ENCODE data around the gene CLEC1A. TPM values are rescaled to one million over a fixed set of nuclear protein-coding genes. Genes with fewer than 3 reads are reported as not detected.

CLEC1A gene
- total RNA-seq, 1 donor: not detected

DNA sequence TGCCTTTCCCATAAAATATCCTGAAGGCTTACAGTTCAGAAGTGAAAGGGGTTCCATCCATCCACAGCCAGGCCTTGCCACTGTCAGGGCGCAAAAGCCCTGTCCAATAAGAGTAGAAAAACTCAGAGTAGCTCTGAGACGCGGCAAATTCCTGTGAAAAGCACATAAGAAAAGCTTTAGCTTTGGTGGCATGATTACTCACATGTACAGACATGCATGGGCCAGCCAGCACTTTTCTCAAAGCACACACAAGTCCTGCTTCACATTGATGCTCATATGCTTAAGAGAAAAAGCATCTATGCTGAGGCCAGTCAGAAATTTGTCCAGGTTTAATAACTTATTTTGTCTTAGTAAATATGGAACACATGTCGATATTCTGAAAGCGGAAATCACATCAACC is 25.5 kb downstream of the CLEC1A start:
- DNase-seq (ENCODE audit: low read depth): no peak
- TF ChIP-seq, protein P1, sequence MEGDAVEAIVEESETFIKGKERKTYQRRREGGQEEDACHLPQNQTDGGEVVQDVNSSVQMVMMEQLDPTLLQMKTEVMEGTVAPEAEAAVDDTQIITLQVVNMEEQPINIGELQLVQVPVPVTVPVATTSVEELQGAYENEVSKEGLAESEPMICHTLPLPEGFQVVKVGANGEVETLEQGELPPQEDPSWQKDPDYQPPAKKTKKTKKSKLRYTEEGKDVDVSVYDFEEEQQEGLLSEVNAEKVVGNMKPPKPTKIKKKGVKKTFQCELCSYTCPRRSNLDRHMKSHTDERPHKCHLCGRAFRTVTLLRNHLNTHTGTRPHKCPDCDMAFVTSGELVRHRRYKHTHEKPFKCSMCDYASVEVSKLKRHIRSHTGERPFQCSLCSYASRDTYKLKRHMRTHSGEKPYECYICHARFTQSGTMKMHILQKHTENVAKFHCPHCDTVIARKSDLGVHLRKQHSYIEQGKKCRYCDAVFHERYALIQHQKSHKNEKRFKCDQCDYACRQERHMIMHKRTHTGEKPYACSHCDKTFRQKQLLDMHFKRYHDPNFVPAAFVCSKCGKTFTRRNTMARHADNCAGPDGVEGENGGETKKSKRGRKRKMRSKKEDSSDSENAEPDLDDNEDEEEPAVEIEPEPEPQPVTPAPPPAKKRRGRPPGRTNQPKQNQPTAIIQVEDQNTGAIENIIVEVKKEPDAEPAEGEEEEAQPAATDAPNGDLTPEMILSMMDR (IDR thresholded peaks at IDR 0.05; ENCODE audit: insufficient read depth, low read depth, low read length): no peak
- no peak overlapping the region for H3K4me3 ChIP-seq (ENCODE audit: low read depth, low read length)

DNA sequence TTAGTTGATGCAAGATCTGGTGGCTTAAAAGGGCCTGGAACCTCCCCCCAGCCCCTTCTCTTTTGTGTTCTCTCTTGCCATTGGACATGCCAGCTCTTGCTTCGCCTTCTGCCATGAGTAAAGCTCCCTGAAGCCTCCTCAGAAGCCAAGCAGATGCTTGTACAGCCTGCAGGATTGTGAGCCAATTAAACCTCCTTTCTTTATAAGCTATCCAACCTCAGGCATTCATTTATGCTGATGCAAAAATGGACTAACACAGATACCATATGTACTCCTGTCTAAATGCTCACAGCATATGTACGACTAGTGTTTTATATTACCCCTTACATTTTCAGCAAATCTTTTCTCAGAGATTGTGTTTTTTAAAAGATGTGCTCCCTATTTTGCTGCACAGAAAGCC is 26.7 kb downstream of the CLEC1A start:
- no peak overlapping the region for H3K4me3 ChIP-seq (ENCODE audit: low read depth, low read length)
- TF ChIP-seq, protein P1 (IDR thresholded peaks at IDR 0.05; ENCODE audit: insufficient read depth, low read depth, low read length): no peak
- no peak for DNase-seq (ENCODE audit: low read depth)

DNA sequence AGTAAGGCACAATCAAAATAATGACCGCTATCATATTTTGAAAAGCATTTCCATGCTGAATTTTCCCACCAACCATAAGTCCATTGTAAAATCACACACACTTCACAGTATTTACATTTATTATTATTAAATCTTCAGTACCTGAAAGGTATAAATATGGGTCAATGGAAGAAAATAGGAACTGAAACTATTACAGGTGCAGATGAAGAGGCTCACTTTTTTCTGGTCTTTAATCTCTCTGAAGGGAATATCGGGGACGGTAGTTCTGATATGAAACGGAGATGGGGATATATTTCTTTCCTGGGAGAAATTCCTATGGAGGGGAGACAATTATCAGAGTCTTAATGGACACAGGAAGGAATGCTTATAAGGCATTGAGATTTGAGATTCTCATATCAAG is 28.4 kb downstream of the CLEC1A start:
- TF ChIP-seq, protein P1 (IDR thresholded peaks at IDR 0.05; ENCODE audit: insufficient read depth, low read depth, low read length): no peak
- DNase-seq (ENCODE audit: low read depth): no peak
- H3K4me3 ChIP-seq (ENCODE audit: low read depth, low read length): no peak overlapping the region

DNA sequence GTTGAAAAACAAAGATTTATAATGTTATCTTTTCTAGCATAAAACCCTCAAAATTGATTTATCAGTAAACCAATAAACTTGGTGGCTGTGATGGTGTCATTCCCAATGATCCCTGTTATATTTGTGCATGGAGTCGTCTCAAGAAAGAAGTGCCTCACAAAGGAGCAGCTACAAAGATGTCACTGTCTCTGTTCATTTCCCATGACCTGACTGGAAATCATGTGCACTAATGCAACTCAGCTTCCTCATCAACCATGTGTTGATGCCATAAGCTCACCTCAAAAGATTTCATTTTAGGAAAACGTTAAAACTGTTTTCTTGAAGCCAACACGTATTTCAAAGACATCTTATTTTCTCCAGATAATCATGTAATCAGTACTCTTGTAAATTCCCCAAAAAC is 28.8 kb downstream of the CLEC1A start:
- no peak for DNase-seq (ENCODE audit: low read depth)
- no peak overlapping the region for H3K4me3 ChIP-seq (ENCODE audit: low read depth, low read length)
- TF ChIP-seq, protein P1 (IDR thresholded peaks at IDR 0.05; ENCODE audit: insufficient read depth, low read depth, low read length): no peak

DNA sequence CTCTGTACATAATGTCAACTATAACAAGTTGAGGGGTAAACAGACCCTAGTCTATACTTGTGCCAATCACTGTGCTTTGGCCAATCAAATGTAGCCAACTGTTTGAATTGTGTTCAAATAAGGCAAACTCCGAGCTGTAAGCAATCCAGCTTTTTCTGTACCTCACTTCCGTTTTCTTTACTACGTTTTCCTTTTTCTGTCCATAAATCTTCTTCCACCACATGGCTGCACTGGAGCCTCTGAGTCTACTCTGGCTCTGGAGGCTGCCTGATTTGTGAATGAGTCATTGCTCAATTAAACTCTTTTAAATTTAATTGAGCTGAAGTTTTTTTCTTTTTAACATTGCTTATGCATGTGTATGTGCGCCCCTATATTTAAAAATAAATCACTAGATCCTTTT is 29.7 kb downstream of the CLEC1A start:
- H3K4me3 ChIP-seq (ENCODE audit: low read depth, low read length): no peak overlapping the region
- TF ChIP-seq, protein P1 (IDR thresholded peaks at IDR 0.05; ENCODE audit: insufficient read depth, low read depth, low read length): no peak
- DNase-seq (ENCODE audit: low read depth): peak; percentile 51

DNA sequence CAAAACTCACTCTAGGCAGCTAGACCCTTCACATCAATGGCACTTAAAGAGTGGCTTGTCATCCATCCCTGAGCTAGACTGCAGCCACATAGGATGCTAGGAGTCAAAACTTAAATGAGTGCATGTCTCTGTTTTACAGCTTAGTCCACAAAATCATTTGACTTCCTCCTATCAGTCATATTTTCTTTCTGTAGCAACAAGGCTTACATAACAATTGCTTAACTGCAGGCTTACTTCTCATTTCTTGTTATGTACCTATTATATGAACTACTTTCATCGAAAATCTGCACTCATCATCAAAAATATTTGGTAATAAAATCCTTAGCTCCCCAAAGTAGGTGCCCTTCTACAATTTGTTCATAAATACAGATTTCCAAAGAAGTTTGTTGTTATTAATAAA is 30.1 kb downstream of the CLEC1A start:
- TF ChIP-seq, protein P1 (IDR thresholded peaks at IDR 0.05; ENCODE audit: insufficient read depth, low read depth, low read length): no peak
- DNase-seq (ENCODE audit: low read depth): no peak
- H3K4me3 ChIP-seq (ENCODE audit: low read depth, low read length): no peak overlapping the region

DNA sequence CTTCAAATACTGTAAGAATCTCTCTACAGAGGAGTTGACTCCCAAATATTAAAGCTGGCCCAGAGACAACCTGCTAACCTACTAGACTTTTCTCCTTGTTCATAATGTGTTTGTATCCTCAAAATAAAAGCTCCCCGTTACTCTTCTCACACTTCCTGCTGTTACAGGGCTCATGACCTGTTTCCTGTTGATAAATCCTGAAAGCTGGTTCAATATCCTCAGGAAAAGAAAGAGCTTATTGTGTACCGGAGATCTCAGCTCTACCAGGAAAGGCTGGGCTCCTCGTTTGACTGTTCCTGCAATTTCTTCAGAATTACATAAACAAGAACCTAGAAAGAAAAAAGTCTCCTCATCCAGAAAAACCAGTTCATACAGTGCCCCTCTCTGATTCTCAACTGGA is 30.8 kb downstream of the CLEC1A start:
- TF ChIP-seq, protein P1 (IDR thresholded peaks at IDR 0.05; ENCODE audit: insufficient read depth, low read depth, low read length): no peak
- H3K4me3 ChIP-seq (ENCODE audit: low read depth, low read length): no peak overlapping the region
- no peak for DNase-seq (ENCODE audit: low read depth)

Measured in fibroblast of villous mesenchyme (primary cell).